AG09309 (cell line): ENCODE measurements around the gene PLEKHH1.
"Not testable (repeated sequence)": the region's sequence is repeated elsewhere in the genome, so short reads cannot be mapped to it uniquely, and the experiment has no call there.

ENCODE experiments used
- DNase-seq: peaks from one replicate; pipeline ENCODE4 v3.0.0-alpha.2; 2010; ENCODE audit warnings: low read depth
- H3K4me3 ChIP-seq: 2 replicates; pipeline ENCODE4 v1.5.1; 2011; ENCODE audit warnings: mild to moderate bottlenecking, low read depth, low read length, moderate library complexity; ENCODE audit not compliant: control insufficient read depth
- CTCF ChIP-seq: IDR thresholded peaks from 2 replicates; pipeline ENCODE4 v1.5.1; 2011; ENCODE audit warnings: mild to moderate bottlenecking, low read depth, low read length, inconsistent platforms; ENCODE audit not compliant: insufficient read depth, control insufficient read depth; ENCODE audit errors: missing control alignments

Gene PLEKHH1

GRCh38 chr14:67583711-67584644 is 50.9 kb downstream of the PLEKHH1 start:
- DNase-seq: no peak

GRCh38 chr14:67584978-67585377 is 51.9 kb downstream of the PLEKHH1 start:
- no peak for TF ChIP-seq CTCF
- no peak overlapping the region for H3K4me3 ChIP-seq
- DNase-seq: no peak

More at GRCh38 chr14:67583711-67584644, 50.9 kb downstream of the PLEKHH1 start:
- TF ChIP-seq CTCF: peak; percentile 83
- no peak overlapping the region for H3K4me3 ChIP-seq

GRCh38 chr14:67586369-67586768 is 53.3 kb downstream of the PLEKHH1 start:
- no peak overlapping the region for H3K4me3 ChIP-seq
- TF ChIP-seq CTCF: no peak

GRCh38 chr14:67589204-67589770 is 56.2 kb downstream of the PLEKHH1 start:
- no peak for DNase-seq
- no peak for TF ChIP-seq CTCF
- H3K4me3 ChIP-seq: no peak overlapping the region

More at GRCh38 chr14:67586369-67586768, 53.3 kb downstream of the PLEKHH1 start:
- no peak for DNase-seq

- not testable (repeated sequence) for H3K4me3 ChIP-seq, DNase-seq
Measured at GRCh38 chr14:67593650-67594049, 60.6 kb downstream of the PLEKHH1 start.

- TF ChIP-seq CTCF: no peak
- no peak overlapping the region for H3K4me3 ChIP-seq
- DNase-seq: no peak
Measured at GRCh38 chr14:67595392-67595791, 62.3 kb downstream of the PLEKHH1 start.
